Stomach smooth muscle (tissue), 2 donors: ENCODE measurements around the gene TBX1.
A peak's percentile ranks its signal among the peaks of the same experiment; 100 is the strongest.
"Not testable (repeated sequence)": the region's sequence is repeated elsewhere in the genome, so short reads cannot be mapped to it uniquely, and the experiment has no call there.

Experiments used
- H3K27ac ChIP-seq: one replicate; pipeline ENCODE4 v1.7.0; 2013; ENCODE audit warnings: mild to moderate bottlenecking, low read length, inconsistent platforms
- H3K27me3 ChIP-seq, 2 donors: one replicate each; pipeline ENCODE4 v1.7.0; 2013; ENCODE audit warnings: low read length in 2 of 2; ENCODE audit not compliant: insufficient read depth in 2 of 2, control insufficient read depth in 1 of 2
- H3K36me3 ChIP-seq, 2 donors: one replicate each; pipeline ENCODE4 v1.7.0; 2013; ENCODE audit warnings: low read length in 2 of 2; ENCODE audit not compliant: control insufficient read depth in 2 of 2, insufficient read depth in 2 of 2
- H3K4me1 ChIP-seq: one replicate; pipeline ENCODE4 v1.7.0; 2013; ENCODE audit warnings: low read length; ENCODE audit not compliant: control insufficient read depth, insufficient read depth
- H3K4me3 ChIP-seq, 2 donors: one replicate each; pipeline ENCODE4 v1.7.0; 2013; ENCODE audit warnings: low read length in 2 of 2
- H3K9ac ChIP-seq, 2 donors: one replicate each; pipeline ENCODE4 v1.7.0; 2013; ENCODE audit warnings: low read length in 2 of 2, mild to moderate bottlenecking in 1 of 2
- H3K9me3 ChIP-seq, 2 donors: one replicate each; pipeline ENCODE4 v1.7.0; 2013; ENCODE audit warnings: low read length in 2 of 2; ENCODE audit not compliant: control insufficient read depth in 2 of 2
- donor health status: healthy.
- donor health status: Pancreatic carcinoma.

TBX1 gene

GRCh38 chr22:19723983-19724827 lies 36.4 kb upstream of the TBX1 start:
- Histone ChIP-seq H3K36me3 (peaks cover 0 to 14% of the 10 kb centered on the region in 2 donors), H3K9ac (no peak overlapping the region), H3K27ac (no peak overlapping the region), H3K9me3 (no peaks in the 10 kb centered on the region), H3K4me1 (peaks cover 12% of the 10 kb centered on the region), H3K27me3 (peaks cover 6 to 13% of the 10 kb centered on the region in 2 donors), H3K4me3 (peak overlapping the region in 1 of 2 donors; percentile 44)

DNA sequence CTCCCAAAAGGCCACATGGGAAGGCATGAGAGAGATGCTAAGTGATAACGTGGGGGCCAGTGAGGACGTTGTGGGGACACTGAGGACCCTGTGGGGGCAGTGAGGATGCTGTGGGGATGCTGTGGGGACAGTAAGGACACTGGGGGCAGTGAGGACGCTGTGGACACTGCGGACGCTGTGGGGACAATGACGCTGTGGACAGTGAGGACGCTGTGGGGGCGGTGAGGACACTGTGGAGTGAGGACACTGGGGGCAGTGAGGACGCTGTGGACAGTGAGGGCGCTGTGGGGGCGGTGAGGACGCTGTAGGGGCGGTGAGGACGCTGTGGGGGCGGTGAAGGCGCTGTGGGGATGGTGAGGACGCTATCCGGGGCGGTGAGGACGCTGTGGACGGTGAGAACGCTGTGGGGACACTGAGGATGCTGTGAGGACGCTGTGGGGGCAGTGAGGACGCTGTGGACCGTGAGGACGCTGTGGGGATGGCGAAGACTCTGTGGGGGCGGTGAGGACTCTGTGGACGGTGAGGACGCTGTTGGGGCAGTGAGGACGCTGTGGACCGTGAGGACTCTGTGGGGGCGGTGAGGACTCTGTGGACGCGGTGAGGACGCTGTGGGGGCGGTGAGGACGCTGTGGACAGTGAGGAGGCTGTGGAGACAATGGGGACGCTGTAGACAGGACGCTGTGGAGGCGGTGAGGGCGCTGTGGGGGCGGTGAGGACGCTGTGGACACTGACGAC lies 35.5 kb upstream of the TBX1 start:
- Histone ChIP-seq H3K9me3 (no peaks in the 10 kb centered on the region), H3K4me1 (peaks cover 8% of the 10 kb centered on the region), H3K4me3 (no peak overlapping the region), H3K36me3 (peaks cover 0 to 12% of the 10 kb centered on the region in 2 donors), H3K9ac (no peak overlapping the region), H3K27me3 (peaks cover 6 to 13% of the 10 kb centered on the region in 2 donors), H3K27ac (no peak overlapping the region)

- H3K9ac ChIP-seq: not testable (repeated sequence)
Observed at GRCh38 chr22:19726064-19726788, 34.4 kb upstream of the TBX1 start.

GRCh38 chr22:19727310-19728150 lies 33.0 kb upstream of the TBX1 start:
- no peak overlapping the region for H3K4me3 ChIP-seq
- H3K36me3 ChIP-seq: no peaks in the 10 kb centered on the region
- H3K9me3 ChIP-seq: no peaks in the 10 kb centered on the region
- no peak overlapping the region for H3K27ac ChIP-seq
- H3K4me1 ChIP-seq: peaks cover 10% of the 10 kb centered on the region
- no peak overlapping the region for H3K9ac ChIP-seq
- H3K27me3 ChIP-seq: peaks cover 4 to 16% of the 10 kb centered on the region in 2 donors

More at GRCh38 chr22:19726064-19726788, 34.4 kb upstream of the TBX1 start:
- H3K27ac ChIP-seq, H3K9me3 ChIP-seq, H3K4me3 ChIP-seq, H3K36me3 ChIP-seq: not testable (repeated sequence)
- H3K4me1 ChIP-seq: peaks cover 11% of the 10 kb centered on the region
- peaks cover 4 to 17% of the 10 kb centered on the region in 2 donors for H3K27me3 ChIP-seq

DNA sequence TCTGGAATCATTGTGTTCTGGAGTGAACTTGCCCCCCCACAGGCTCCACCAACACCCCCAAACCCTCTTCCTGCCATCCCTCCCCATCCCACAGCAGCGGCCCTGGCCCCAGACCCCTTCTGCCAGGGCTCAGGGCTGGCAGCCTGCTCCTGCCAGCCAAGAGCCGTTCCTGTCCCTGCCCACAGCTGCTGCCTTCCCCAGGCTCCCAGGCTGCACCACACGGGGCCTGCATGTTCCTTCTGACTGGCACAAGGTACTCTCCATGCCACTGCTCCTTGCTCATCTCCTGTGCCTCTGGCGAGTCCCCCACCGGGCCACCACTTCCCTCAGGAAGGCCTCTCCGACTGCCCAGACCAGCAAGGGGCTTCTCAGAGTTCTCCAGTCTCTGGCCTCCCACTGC lies 32.3 kb upstream of the TBX1 start:
- H3K4me3 ChIP-seq: no peak overlapping the region
- H3K9me3 ChIP-seq: no peaks in the 10 kb centered on the region
- no peak overlapping the region for H3K27ac ChIP-seq
- peaks cover 10% of the 10 kb centered on the region for H3K4me1 ChIP-seq
- H3K9ac ChIP-seq: no peak overlapping the region
- H3K36me3 ChIP-seq: no peaks in the 10 kb centered on the region
- peaks cover 4 to 11% of the 10 kb centered on the region in 2 donors for H3K27me3 ChIP-seq

DNA sequence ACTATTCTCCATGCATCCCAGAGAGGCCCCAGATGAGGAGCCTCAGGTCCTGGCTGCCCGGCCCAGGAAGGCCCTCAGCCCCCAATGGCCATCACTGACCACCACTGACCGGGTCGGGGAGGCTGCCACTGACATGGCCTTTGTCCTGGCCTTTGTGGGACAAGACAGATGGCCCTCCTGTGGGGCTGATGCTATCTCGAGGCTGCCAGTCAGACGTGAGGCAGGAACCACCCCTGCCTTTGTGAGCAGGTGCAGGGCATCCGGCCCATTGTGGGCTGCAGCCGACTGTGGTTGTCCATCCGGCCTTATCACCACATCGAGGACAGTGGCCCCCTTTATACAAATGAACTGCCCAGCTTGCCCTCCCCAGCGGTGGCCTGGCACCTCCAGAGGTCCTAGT lies 31.7 kb upstream of the TBX1 start:
- Histone ChIP-seq H3K9me3 (no peaks in the 10 kb centered on the region), H3K4me3 (no peak overlapping the region)

GRCh38 chr22:19729507-19729906 lies 31.1 kb upstream of the TBX1 start:
- H3K9ac ChIP-seq: no peak overlapping the region
- no peak overlapping the region for H3K27ac ChIP-seq
- H3K36me3 ChIP-seq: no peaks in the 10 kb centered on the region
- H3K9me3 ChIP-seq: no peaks in the 10 kb centered on the region
- peaks cover 4 to 6% of the 10 kb centered on the region in 2 donors for H3K27me3 ChIP-seq
- H3K4me3 ChIP-seq: no peak overlapping the region
- peaks cover 8% of the 10 kb centered on the region for H3K4me1 ChIP-seq

More for the DNA sequence above, 31.7 kb upstream of the TBX1 start:
- no peaks in the 10 kb centered on the region for H3K36me3 ChIP-seq
- H3K27me3 ChIP-seq: peaks cover 4 to 9% of the 10 kb centered on the region in 2 donors
- H3K27ac ChIP-seq: no peak overlapping the region
- H3K9ac ChIP-seq: no peak overlapping the region
- peaks cover 9% of the 10 kb centered on the region for H3K4me1 ChIP-seq

DNA sequence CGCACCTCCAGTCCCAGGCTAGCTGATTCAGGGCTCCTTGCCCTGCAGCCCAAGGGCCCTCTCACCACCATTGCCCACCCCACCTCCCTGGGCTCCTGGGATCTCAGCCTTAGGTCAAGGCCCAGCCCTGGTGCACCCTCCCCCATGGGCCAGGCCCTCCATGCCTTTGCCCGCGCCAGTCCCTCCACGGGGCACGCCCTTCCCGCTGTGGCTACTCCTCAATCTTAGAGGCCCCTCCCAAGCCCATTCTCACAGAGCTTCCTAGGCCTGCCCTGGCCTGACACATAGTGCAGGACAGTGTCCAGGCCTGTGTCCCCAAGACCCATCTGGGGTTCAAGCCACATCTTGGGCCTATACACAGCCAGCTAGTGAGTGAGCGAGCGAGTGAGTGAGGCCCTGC lies 30.4 kb upstream of the TBX1 start:
- H3K9me3 ChIP-seq: no peaks in the 10 kb centered on the region
- H3K4me1 ChIP-seq: peaks cover 8% of the 10 kb centered on the region
- H3K27me3 ChIP-seq: peaks cover 0 to 6% of the 10 kb centered on the region in 2 donors
- H3K9ac ChIP-seq: peak overlapping the region; percentile 29 to 44
- H3K27ac ChIP-seq: no peak overlapping the region
- H3K36me3 ChIP-seq: no peaks in the 10 kb centered on the region
- peak overlapping the region in 1 of 2 donors; percentile 71 for H3K4me3 ChIP-seq

- Histone ChIP-seq H3K4me3 (peak overlapping the region; percentile 53 to 71), H3K9me3 (no peaks in the 10 kb centered on the region), H3K27me3 (peaks cover 0 to 6% of the 10 kb centered on the region in 2 donors), H3K4me1 (peaks cover 8% of the 10 kb centered on the region), H3K9ac (peak overlapping the region; percentile 29 to 44), H3K27ac (no peak overlapping the region), H3K36me3 (no peaks in the 10 kb centered on the region)
Observed at GRCh38 chr22:19730655-19731360, 29.8 kb upstream of the TBX1 start.
